ENCODE data around the gene CFAP61. TPM values are rescaled to one million over a fixed set of nuclear protein-coding genes. Genes with fewer than 3 reads are reported as not detected.

Gene CFAP61
- total and polyA plus RNA-seq, 8 donors = 0.95 to 5.3 (median 3.2) TPM; not detected in 1

GRCh38 chr20:20327746-20328145 lies 275.4 kb downstream of the CFAP61 start:
- Histone ChIP-seq H3K9me3 (no peaks in the 10 kb centered on the region), H3K4me1 (peaks cover 0 to 9% of the 10 kb centered on the region in 2 donors), H3K36me3 (no peaks in the 10 kb centered on the region), H3K27ac (no peak overlapping the region), H3K4me3 (no peak overlapping the region), H3K27me3 (no peaks in the 10 kb centered on the region)
- intact Hi-C loops (cut with DNase I) = no loop called here
- TF ChIP-seq CTCF (IDR thresholded peaks at IDR 0.05) = no peak
- no peak for DNase-seq
- no peak for ATAC-seq

GRCh38 chr20:20329564-20329963 lies 277.2 kb downstream of the CFAP61 start:
- Histone ChIP-seq H3K9me3 (no peaks in the 10 kb centered on the region), H3K36me3 (no peaks in the 10 kb centered on the region), H3K27me3 (peaks cover 0 to 7% of the 10 kb centered on the region in 2 donors), H3K4me3 (no peak overlapping the region), H3K27ac (no peak overlapping the region), H3K4me1 (peaks cover 0 to 9% of the 10 kb centered on the region in 2 donors)
- intact Hi-C loops (cut with DNase I) = no loop called here
- TF ChIP-seq CTCF (IDR thresholded peaks at IDR 0.05) = no peak
- no peak for DNase-seq
- no peak for ATAC-seq

- peaks cover 0 to 9% of the 10 kb centered on the region in 2 donors for H3K4me1 ChIP-seq
- no peaks in the 10 kb centered on the region for H3K36me3 ChIP-seq
- intact Hi-C loops (cut with DNase I) = no loop called here
- peaks cover 0 to 10% of the 10 kb centered on the region in 2 donors for H3K27me3 ChIP-seq
- TF ChIP-seq CTCF (IDR thresholded peaks at IDR 0.05) = no peak
- H3K4me3 ChIP-seq = no peak overlapping the region
- H3K27ac ChIP-seq = no peak overlapping the region
- no peaks in the 10 kb centered on the region for H3K9me3 ChIP-seq
- DNase-seq (no peak), ATAC-seq (no peak)
Measured at GRCh38 chr20:20331156-20331555, 278.8 kb downstream of the CFAP61 start.

- H3K4me3 ChIP-seq = no peak overlapping the region
- H3K36me3 ChIP-seq = no peaks in the 10 kb centered on the region
- ATAC-seq = peak; percentile 27
- no peak for TF ChIP-seq CTCF (IDR thresholded peaks at IDR 0.05)
- peaks cover 0 to 9% of the 10 kb centered on the region in 2 donors for H3K4me1 ChIP-seq
- H3K9me3 ChIP-seq = no peaks in the 10 kb centered on the region
- peaks cover 0 to 10% of the 10 kb centered on the region in 2 donors for H3K27me3 ChIP-seq
- intact Hi-C loops (cut with DNase I) = no loop called here
- no peak overlapping the region for H3K27ac ChIP-seq
- DNase-seq = no peak
Measured at GRCh38 chr20:20331817-20332216, 279.5 kb downstream of the CFAP61 start.

- intact Hi-C loops (cut with DNase I) = no loop called here
- ATAC-seq (peak; percentile 44), DNase-seq (peak in 1 of 4 donors; percentile 64)
- H3K27ac ChIP-seq = no peak overlapping the region
- no peak overlapping the region for H3K4me3 ChIP-seq
- H3K36me3 ChIP-seq = no peaks in the 10 kb centered on the region
- H3K9me3 ChIP-seq = no peaks in the 10 kb centered on the region
- no peak for TF ChIP-seq CTCF (IDR thresholded peaks at IDR 0.05)
- peaks cover 0 to 9% of the 10 kb centered on the region in 2 donors for H3K4me1 ChIP-seq
- H3K27me3 ChIP-seq = peaks cover 0 to 10% of the 10 kb centered on the region in 2 donors
Measured at GRCh38 chr20:20333866-20334265, 281.5 kb downstream of the CFAP61 start.

Measured in left lung (tissue), 10 donors.